Thoracic aorta (tissue), 2 donors: ENCODE results near the gene PNO1. TPM values are rescaled to one million over a fixed set of nuclear protein-coding genes. Genes with fewer than 3 reads are reported as not detected.
"Not testable (repeated sequence)": the region's sequence is repeated elsewhere in the genome, so short reads cannot be mapped to it uniquely, and the experiment has no call there.

ENCODE experiments used
- ATAC-seq: fragments of 150-250 bp; one replicate; pipeline ENCODE4 v1.8.0; 2017; ENCODE audit warnings: low read depth; ENCODE audit not compliant: insufficient number of reproducible peaks, low FRiP score
- DNase-seq: peaks from one replicate; pipeline ENCODE4 v3.0.0-alpha.2; 2020; ENCODE audit warnings: low spot score
- H3K27ac ChIP-seq, 2 donors: fragments of 200-600 bp; sonication (generic); 1 replicate in 1 of 2; 2 replicates in 1 of 2; pipeline ENCODE4 v1.5.1; 2016; ENCODE audit warnings: mild to moderate bottlenecking in 2 of 2, moderate library complexity in 2 of 2
- H3K27me3 ChIP-seq: fragments of 200-600 bp; sonication (generic); replicated peaks from 2 replicates; pipeline ENCODE4 v1.6.0; 2016; ENCODE audit warnings: mild to moderate bottlenecking; ENCODE audit not compliant: insufficient read depth
- H3K36me3 ChIP-seq: fragments of 200-600 bp; sonication (generic); one replicate; pipeline ENCODE4 v1.5.1; 2016
- H3K4me1 ChIP-seq, 2 donors: fragments of 200-600 bp; sonication (generic); 1 replicate in 1 of 2; 2 replicates in 1 of 2; pipeline versions ENCODE4 v1.5.1 to v1.6.0; 2016; ENCODE audit warnings: low read depth in 2 of 2, mild to moderate bottlenecking in 1 of 2; ENCODE audit not compliant: control insufficient read depth in 1 of 2
- H3K4me3 ChIP-seq: fragments of 200-600 bp; sonication (generic); 2 replicates; pipeline ENCODE4 v1.5.1; 2016; ENCODE audit warnings: mild to moderate bottlenecking
- H3K9me3 ChIP-seq: fragments of 200-600 bp; sonication (generic); 2 replicates; pipeline ENCODE4 v1.5.1; 2016
- CTCF ChIP-seq: fragments of 200-600 bp; sonication (generic); IDR thresholded peaks from one replicate; pipeline ENCODE4 v1.5.1; 2019; ENCODE audit warnings: antibody characterized with exemption
- total RNA-seq, 2 donors: library from RNA; depleted of rRNA; stranded (reverse); fragments of >200 nt; gene quantifications; one replicate each; pipeline versions ENCODE4 v1.1.0 to v1.2.3, GENCODE V29; 2016

The PNO1 gene
- total RNA-seq: 10 to 100 TPM in 1 of 2 donors, 1 to 10 TPM in 1; 8.3 to 27.7 TPM

DNA sequence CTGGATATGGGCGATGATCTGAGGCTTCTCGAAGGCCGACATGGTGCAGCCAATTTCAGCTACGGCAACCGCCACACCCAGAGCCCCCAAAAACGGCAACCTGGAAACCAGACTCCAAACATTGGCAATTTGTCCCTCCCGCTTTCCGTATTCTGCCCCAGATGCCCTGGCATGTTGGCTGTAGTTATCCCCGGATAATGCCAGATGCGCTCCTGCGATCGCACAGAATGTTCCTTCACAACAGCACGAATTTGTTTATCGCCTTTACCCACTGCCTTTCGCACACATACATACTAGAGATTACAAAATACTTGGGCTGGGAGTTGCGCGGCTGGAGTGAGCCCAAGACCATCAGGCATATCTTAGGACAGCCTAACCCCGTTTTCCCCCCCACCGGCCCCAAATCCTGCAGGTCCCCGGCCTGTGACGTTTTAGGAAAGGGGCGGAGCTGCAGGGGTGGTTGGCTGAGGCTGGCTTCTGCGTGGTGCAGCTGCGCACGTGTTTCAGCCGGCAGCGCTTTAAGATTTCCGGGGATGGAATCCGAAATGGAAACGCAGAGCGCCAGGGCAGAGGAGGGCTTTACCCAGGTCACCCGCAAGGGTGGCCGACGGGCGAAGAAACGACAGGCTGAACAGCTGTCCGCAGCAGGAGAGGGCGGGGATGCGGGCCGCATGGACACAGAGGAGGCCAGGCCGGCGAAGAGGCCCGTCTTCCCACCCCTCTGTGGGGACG, at the start of gene PNO1:
PNO1 (plus strand) TSS at position 487 of the 732 bp plus-strand sequence; CDS start at position 534, 47 bp downstream.
- DNase-seq: peak; percentile 91
- H3K4me1 ChIP-seq: peaks cover 14 to 32% of the 10 kb centered on the region in 2 donors
- H3K4me3 ChIP-seq: peak within 1 kb of the TSS; percentile 86
- H3K27me3 ChIP-seq: no peaks in the 10 kb centered on the region
- H3K36me3 ChIP-seq: peaks cover 7% of the 10 kb centered on the region
- no peak for TF ChIP-seq CTCF
- peak within 1 kb of the TSS; percentile 91 to 92 for H3K27ac ChIP-seq
- no peaks in the 10 kb centered on the region for H3K9me3 ChIP-seq
- ATAC-seq: peak; percentile 88

- H3K4me1 ChIP-seq: no peaks in the 10 kb centered on the region
- H3K27me3 ChIP-seq: no peaks in the 10 kb centered on the region
- H3K27ac ChIP-seq: no peak overlapping the region
- H3K36me3 ChIP-seq: no peaks in the 10 kb centered on the region
- no peaks in the 10 kb centered on the region for H3K9me3 ChIP-seq
- H3K4me3 ChIP-seq: no peak overlapping the region
- ATAC-seq (no peak), DNase-seq (no peak)
- TF ChIP-seq CTCF: no peak
Observed at GRCh38 chr2:68108120-68108519, 49.6 kb upstream of the PNO1 start.

DNA sequence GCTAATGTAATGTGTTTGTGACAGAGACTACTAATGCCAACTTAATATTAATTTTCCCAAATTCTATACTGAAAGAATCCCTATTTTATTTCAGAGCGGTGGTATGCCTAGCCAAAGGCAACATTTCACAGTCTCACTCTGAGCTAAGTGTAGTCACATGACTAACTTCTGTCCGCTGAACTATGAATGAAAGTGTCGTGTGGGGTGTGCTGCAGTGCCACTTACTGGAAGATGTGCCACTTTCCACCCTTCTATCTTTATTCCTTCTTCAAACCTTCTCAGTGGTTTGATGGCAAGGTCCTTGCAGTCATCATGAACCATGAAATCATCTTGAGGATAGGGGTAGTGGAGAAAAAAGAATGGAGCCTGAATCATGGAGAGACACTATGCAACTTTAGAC, 47.6 kb upstream of the PNO1 start:
- TF ChIP-seq CTCF: no peak
- no peaks in the 10 kb centered on the region for H3K4me1 ChIP-seq
- no peak overlapping the region for H3K27ac ChIP-seq
- no peaks in the 10 kb centered on the region for H3K27me3 ChIP-seq
- H3K36me3 ChIP-seq: no peaks in the 10 kb centered on the region
- no peak for ATAC-seq
- no peaks in the 10 kb centered on the region for H3K9me3 ChIP-seq
- DNase-seq: no peak
- H3K4me3 ChIP-seq: no peak overlapping the region

DNA sequence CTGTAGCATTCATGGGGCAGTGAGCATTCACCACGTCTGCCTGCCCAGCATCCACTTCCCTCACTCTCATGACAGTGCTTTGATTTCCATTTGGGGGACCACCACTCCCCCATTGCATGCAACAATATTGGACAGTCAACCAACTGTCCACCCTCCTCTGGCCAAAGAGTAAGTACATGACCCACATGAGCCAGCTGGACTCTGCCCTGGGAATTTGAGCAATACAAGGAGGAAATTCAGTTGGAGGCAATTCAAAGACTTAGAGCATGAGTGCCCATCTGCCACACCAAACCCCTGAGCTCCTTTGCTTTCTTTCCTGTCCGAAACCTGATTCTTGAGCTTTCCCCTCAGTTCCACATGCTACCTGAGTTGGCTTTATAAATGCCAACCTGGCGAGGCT, 41.7 kb upstream of the PNO1 start:
- TF ChIP-seq CTCF: no peak
- Histone ChIP-seq H3K27ac (no peak overlapping the region), H3K4me1 (no peaks in the 10 kb centered on the region), H3K27me3 (no peaks in the 10 kb centered on the region), H3K4me3 (no peak overlapping the region), H3K36me3 (no peaks in the 10 kb centered on the region), H3K9me3 (no peaks in the 10 kb centered on the region)
- no peak for DNase-seq
- no peak for ATAC-seq

DNA sequence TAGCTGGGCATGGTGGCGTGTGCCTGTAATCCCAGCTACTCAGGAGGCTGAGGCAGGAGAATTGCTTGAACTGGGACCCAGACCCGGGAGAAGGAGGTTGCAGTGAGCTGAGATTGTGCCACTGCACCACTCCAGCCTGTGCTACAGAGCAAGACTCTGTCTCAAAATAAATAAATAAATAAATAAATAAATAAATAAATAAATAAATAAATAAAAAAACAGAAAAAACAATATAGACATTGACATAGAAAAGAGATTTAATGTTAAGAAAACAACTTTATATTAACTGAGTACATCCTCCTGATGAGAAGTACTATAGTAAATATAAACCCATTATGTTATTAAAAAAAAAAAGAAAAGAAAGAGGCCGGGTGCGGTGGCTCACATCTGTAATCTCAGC, 39.8 kb upstream of the PNO1 start:
- not testable (repeated sequence) for H3K27me3 ChIP-seq, H3K36me3 ChIP-seq, H3K27ac ChIP-seq, H3K4me1 ChIP-seq, ATAC-seq, H3K4me3 ChIP-seq, H3K9me3 ChIP-seq, DNase-seq

- Histone ChIP-seq H3K27ac (no peak overlapping the region), H3K4me3 (no peak overlapping the region), H3K36me3 (no peaks in the 10 kb centered on the region), H3K4me1 (peaks cover 0 to 4% of the 10 kb centered on the region in 2 donors), H3K9me3 (no peaks in the 10 kb centered on the region), H3K27me3 (no peaks in the 10 kb centered on the region)
- DNase-seq (no peak), ATAC-seq (no peak)
- TF ChIP-seq CTCF: no peak
Observed at GRCh38 chr2:68118816-68119215, 38.9 kb upstream of the PNO1 start.
